ENCODE results near the gene RHBDL1.

RHBDL1 gene

DNA sequence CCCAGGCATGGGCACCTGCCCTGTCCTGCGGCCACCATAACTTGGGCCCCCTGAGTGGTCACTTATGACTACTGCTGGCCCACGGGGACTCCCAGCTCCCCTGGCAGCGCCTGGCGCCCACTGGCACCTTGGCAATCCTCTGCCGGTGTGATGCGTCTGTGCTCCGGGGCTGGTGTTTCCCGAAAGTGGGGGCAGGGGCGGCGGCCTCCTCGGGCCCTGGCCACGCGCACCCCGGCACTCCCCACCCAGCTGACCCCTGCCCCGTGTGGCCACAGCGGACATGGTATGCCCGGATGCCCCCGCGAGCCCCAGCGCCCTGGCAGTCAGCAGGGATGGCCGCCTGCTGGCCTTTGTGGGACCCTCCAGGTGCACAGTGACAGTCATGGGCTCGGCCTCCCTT, 18.0 kb upstream of the RHBDL1 start:
- no peak for DNase-seq (ENCODE audit: low read depth)

DNA sequence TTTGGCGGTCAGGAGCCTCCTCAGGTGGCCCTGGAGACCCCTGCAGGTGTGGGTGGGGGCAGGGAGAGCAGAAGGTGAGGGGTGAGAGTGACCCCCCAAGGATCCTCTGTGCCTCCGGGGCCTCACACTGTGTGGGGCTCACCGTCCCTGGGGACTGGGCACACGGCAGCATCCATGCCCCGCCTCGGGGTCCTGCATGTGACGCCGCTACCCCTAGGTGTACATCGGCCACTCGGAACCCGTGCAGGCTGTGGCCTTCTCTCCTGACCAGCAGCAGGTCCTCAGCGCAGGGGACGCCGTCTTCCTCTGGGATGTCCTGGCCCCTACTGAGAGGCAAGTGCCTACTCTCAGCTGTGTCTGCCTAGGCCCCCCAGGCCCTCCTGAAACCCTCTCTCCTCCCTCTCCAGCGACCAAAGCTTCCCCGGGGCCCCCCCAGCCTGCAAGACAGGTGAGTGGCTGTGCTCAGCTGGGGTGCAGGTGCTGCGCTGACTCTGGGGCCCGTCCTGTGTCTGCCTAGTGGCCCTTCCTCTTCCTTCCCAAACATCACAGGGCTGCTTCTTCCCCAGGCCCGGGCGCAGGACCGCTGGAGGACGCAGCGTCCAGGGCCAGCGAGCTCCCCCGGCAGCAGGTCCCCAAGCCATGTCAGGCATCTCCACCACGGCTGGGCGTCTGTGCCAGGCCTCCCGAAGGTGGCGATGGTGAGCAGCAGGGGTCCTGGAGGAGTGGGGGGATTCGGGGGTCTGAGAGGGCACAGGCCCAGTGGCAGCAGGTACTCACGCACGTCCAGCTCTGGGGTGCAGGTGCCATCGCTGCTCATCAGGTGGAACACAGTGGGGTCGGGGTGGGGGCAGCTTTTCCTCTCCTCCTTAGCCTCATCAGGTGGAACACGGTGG, 16.5 kb upstream of the RHBDL1 start:
- DNase-seq (ENCODE audit: low read depth), result no peak

DNA sequence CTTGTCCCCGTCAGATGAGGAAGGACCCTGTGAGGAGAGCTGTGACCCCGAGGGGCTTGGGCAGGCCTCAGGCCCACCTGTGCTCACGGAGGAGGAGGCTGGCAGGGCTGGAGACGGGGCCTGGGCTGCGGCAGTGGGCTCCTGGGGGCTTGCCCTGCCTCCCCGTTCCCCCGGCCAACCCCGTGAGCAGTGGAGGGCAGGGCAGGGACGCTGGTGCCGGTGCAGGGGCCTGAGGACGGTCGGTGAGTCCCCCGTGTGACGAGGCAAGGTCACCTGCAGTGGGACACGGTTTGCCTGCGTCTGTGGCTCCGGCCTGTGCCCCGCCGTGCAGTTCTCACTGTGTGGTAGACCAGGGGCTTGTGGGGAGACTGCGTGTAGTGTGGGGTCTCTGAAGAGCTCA, 15.9 kb upstream of the RHBDL1 start:
- no peak for DNase-seq (ENCODE audit: low read depth)

DNA sequence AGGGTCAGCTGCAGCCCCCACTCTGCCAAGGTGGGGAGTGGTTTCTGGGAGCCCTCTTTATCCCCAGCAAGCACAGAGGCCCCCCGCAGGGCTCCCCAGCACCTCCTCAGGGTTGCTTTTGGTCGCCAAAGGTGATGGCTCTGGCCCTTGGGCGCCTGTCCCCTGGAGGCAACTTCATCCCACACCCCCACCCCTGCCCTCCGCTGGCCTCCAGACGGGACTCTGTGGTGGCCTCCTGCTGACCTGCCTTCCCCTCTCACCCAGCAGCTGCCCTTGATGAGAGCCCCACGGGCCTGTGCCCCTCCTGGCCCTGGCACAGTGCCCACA, 15.4 kb upstream of the RHBDL1 start:
- no peak for DNase-seq (ENCODE audit: low read depth)

DNA sequence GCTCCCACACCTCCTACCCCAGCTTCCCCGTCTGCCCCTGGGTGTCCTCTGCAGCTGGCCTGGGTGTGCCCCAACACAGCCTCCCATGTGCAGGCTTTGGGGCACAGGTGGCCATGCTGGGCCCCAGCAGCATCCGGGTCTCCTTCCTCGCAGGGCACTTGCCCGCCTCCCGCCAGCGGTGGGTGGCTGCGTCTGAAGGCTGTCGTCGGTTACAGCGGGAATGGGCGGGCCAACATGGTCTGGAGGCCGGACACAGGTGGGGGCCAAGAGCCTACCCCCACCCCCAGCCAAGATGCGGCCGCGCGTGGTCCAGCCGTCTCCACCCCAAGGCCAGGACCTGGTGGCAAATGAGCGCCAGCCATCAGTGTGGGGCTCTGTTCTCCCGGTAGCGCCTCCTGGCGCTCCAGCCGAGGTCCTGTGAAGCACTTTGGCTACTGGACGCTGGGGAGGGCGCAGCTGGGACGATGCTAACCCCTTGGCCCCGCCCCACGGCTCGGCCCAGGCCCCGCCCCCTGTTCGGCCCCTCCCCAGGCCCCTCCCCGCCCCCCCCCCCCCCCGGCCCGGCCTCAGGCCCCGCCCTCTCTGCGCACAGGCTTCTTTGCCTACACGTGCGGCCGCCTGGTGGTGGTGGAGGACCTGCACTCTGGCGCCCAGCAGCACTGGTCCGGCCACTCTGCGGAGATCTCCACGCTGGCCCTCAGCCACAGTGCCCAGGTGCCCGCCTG, 14.8 kb upstream of the RHBDL1 start:
- DNase-seq (ENCODE audit: low read depth), result peak; percentile 57

DNA sequence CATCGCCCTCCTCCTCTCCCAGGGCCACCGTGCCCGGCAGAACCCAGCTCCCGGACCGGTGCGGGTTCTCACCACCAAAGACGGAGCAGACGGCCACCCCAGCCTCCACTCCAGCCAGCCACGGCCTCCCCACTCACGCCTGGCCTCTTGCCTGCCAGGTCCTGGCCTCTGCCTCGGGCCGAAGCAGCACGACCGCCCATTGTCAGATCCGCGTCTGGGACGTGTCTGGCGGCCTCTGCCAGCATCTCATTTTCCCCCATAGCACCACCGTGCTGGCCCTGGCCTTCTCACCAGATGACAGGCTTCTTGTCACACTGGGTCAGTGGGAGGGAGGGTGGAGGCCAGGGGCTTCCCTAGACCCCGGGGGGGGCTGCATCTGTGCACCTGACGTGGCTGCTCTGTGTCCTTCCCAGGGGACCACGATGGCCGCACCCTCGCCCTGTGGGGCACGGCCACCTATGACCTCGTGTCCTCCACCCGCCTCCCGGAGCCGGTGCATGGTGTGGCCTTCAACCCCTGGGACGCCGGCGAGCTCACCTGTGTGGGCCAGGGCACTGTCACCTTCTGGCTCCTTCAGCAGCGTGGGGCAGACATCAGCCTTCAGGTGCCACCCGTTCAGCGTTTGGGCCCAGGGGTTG, 14.2 kb upstream of the RHBDL1 start:
- DNase-seq (ENCODE audit: low read depth), result no peak

DNA sequence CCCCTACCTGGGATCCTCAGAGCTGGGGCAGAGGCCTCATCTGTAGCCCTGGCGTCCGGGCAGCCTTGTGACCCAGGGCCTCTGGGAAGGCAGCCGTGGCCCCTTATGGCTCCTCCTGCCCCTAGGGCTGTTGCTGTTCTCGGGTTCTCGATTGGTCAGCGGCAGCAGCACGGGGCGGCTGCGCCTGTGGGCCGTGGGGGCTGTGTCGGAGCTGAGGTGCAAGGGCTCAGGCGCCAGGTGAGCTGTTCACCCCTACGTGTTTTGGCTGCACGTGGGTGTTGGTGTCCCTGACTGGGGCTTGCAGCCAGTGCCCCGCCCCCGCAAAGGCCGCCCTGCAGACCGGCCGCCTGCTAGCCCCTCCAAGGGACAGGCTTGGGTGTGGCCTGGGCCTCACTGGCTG, 13.4 kb upstream of the RHBDL1 start:
- DNase-seq (ENCODE audit: low read depth), result no peak

DNA sequence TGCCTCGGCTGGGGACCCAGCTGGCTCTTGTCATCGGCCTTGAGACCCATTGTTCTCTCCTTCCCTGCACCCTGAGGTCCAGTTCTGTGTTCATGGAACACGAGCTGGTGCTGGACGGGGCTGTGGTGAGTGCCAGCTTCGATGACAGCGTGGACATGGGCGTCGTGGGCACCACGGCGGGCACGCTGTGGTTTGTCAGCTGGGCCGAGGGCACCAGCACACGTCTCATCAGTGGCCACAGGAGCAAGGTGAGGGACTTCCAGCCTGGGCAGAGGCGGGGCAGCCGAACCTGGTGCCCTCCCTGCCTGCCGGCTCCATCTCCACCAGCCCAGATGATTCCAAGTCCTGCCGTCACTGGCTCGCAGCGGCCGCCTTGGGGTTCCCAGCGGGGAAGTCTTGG, 12.9 kb upstream of the RHBDL1 start:
- DNase-seq (ENCODE audit: low read depth), result no peak

DNA sequence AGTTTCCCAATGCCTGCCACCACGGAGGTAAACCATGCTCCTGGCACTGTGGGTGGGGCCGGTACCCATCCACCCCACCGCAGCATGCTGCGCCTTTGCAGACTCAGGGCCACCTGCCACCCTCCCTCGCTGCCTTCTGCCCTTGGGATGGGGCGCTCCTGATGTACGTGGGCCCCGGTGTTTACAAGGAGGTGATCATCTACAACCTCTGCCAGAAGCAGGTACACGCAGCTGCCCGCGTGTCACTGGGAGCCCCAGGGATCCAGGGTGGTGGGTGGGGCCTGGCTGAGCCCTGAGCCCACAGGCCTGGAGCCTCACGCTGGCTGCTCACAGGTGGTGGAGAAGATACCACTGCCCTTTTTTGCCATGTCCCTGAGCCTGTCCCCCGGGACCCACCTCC, 8.9 kb upstream of the RHBDL1 start:
- DNase-seq (ENCODE audit: low read depth), result no peak

DNA sequence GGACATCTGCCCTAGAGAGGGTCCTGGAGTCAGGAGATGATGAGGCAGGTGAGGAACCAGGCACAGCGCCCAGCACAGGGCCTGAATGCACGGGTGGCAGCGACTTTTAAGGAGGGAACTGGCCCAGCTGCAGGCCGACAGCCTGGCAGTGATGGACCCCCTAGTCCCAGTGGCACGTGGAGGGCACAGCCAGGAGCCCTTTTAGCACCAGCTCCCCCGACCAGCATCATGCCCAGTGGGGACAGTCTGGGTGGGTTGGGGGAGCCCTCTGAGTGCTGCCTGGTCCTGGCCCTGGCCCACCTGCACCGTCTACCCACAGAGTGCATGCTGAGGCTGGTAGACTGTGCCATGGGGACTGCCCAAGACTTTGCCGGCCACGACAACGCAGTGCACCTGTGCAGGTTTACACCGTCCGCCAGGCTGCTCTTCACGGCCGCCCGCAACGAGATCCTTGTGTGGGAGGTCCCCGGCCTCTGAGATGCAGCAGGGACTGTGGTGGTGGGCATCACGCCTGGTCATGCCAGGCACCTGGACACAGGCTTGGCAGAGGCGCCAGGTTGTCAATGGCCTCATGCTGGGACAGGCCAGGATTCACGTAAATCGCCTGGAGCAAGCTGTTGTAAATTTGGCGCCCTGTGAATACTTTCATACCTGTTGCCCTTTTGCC, 8.2 kb upstream of the RHBDL1 start:
- DNase-seq (ENCODE audit: low read depth), result no peak

DNA sequence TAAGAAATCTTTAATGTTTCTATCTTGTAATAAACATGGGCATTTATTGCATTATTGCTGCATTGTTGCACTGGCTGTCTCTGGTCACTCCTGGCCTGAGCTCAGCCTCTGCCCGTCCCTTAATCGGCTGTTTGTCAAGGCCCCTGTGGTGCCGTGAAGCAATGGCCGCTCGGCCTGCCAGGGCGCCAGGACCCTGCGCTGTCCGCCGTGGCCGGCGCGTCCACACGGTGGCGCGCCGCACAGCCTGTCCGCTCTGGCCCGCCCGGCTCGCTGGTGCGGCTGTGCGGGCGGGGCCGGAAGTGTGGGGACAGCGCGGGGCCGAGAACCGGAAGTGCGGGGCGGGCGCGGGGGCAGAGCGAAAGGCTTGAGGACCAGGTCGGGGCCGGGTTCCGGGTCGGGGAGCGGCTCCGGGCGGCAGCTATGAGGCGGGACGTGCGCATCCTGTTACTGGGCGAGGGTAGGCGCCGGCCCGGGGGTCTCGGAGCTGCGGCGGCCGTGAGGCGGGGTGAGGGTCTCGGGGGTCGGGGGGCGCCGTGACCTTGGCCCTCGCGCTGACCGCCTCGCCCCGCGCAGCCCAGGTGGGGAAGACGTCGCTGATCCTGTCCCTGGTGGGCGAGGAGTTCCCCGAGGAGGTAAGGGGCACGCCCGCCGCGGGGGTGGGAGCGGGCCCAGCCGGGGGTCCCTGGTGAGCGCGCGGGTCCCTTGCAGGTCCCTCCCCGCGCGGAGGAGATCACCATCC, 7.5 kb upstream of the RHBDL1 start, which contains the start of gene RHOT2:
TSS of gene RHOT2 (plus strand) at position 353 of the 739 bp plus-strand sequence. CDS start at position 421, 68 bp downstream.
- peak; percentile 97 for DNase-seq (ENCODE audit: low read depth)

DNA sequence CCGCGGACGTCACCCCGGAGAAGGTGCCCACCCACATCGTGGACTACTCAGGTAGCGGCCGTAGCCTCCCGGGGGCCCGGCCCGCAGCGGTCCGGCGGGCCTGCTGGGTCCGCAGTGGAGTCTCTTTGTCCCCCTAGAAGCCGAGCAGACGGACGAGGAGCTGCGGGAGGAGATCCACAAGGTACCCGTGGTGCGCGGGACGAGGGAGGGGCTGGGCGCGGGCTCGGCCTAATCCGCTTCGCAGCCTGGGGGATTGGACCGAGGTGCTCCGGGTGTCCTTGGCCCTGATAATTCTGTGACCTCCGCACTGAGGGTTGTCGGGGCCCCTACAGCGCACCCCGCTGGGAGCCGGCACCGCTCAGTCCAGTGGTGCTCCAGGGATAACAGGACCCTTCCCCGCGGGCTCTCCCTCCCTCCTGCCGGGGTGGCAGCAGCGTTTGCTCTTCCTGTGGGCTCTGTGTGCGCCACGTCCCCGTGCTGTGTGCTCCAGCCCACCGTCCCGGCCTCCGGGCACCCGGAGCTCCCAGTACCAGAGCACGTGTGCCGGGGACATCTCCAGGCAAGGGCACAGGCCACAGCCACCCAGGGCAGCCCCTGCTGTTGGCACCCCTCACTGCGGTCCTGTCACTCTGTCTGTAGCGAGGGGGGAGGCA, 6.8 kb upstream of the RHBDL1 start:
- DNase-seq (ENCODE audit: low read depth), result no peak

DNA sequence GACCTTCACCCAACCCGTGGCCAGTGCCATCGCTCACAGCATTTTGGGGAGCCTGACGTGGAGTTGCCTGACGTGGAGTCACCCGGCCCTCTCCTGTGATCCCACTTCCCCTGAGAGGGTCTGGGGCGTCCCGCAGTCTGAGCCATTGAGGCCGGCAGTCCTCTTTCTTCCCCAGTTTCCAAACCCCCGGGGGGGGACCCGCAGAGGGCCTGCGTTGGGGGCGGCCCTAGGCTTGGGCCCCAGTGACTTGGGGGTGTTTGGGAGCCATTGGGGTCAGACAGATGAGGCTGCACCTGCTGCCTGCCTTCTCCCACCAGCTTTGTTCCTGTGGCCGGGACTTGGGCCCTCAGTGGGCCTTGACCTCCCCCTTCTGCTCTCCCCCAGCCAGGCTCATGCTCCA, 5.8 kb upstream of the RHBDL1 start:
- no peak for DNase-seq (ENCODE audit: low read depth)

DNA sequence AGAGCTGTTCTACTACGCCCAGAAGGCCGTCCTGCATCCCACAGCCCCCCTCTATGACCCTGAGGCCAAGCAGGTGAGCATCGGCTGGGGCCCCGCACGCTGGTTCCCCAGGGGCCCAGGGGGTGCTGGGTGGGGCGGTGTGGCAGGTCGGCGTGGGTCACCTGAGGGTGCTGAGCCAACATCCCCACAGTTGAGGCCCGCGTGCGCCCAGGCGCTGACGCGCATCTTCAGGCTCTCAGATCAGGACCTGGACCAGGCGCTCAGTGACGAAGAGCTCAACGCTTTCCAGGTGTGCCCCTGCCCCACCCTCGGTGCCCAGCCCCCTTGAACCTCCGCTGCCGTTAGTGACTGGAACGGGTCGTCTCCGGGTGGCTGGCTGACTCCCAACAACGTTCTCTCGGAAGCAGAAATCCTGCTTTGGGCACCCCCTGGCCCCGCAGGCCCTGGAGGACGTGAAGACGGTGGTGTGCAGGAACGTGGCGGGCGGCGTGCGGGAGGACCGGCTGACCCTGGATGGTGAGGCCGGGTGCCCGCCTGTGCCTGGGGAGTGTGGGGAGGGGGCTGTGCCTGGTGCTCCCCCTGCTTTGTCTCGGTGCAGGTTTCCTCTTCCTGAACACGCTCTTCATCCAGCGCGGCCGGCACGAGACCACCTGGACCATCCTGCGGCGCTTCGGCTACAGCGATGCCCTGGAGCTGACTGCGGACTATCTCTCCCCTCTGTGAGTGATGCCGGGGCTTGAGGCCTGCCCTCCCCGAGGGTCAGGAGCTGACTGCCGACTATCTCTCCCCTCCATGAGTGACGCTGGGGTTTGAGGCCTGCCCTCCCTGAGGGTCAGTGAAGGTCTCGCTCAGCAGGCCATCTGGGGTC, 4.8 kb upstream of the RHBDL1 start:
- no peak for DNase-seq (ENCODE audit: low read depth)

DNA sequence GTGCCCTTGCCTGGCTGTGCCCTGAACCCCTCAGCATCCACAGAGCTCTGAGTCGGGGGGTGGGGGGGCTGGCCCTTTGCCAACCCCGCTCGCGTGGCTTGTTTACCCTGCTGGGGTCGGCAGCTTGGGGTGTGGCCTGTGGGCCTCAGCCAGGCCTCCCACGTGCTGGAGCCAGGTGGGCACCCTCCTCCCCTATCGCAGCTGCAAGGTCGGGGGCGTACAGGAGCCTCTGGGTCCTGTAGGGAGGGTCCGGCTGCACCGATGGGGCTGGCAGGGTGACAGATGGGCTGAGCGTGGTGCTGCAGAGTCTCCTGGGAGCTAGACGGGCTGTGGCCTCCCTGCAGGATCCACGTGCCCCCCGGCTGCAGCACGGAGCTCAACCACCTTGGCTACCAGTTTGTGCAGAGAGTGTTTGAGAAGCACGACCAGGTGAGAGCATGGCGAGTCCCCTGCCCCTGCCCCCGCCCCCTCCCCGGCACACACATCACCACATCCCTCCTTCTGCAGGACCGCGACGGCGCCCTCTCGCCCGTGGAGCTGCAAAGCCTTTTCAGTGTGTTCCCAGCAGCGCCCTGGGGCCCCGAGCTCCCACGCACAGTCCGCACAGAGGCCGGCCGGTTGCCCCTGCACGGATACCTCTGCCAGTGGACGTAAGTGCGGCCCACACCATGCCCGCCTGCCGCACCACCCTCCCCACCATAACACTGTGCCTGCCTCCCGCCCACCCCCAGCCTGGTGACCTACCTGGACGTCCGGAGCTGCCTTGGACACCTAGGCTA, 3.9 kb upstream of the RHBDL1 start:
- no peak for DNase-seq (ENCODE audit: low read depth)

DNA sequence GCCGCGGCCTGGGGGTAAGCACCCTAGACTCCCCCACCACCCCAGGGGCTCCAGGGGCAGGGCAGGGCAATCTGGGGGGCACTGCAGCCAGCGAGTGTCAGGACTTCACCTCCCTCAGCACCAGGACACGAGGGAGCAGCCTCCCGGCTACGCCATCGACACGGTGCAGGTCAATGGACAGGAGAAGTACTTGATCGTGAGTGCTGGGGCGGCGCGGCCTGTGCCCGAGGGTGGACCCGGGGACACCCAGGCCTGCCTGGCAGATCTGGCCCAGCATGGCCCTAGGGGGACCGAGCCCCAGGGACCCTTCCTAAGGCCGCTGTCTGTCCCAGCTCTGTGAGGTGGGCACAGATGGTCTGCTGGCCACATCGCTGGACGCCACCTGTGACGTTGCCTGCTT, 3.1 kb upstream of the RHBDL1 start:
- DNase-seq (ENCODE audit: low read depth), result no peak

DNA sequence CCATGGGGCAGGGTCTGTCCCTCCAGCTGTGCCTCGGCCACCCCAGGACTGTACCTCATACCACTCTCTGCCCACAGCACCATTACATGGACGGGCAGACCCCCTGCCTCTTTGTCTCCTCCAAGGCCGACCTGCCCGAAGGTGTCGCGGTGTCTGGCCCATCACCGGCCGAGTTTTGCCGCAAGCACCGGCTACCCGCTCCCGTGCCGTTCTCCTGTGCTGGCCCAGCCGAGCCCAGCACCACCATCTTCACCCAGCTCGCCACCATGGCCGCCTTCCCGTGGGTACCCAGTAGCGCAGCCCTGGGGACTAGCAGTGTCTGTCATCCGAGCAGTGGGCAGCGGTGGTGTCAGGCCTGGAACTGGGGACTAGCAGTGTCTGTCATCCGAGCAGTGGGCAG, 2.6 kb upstream of the RHBDL1 start:
- no peak for DNase-seq (ENCODE audit: low read depth)

DNA sequence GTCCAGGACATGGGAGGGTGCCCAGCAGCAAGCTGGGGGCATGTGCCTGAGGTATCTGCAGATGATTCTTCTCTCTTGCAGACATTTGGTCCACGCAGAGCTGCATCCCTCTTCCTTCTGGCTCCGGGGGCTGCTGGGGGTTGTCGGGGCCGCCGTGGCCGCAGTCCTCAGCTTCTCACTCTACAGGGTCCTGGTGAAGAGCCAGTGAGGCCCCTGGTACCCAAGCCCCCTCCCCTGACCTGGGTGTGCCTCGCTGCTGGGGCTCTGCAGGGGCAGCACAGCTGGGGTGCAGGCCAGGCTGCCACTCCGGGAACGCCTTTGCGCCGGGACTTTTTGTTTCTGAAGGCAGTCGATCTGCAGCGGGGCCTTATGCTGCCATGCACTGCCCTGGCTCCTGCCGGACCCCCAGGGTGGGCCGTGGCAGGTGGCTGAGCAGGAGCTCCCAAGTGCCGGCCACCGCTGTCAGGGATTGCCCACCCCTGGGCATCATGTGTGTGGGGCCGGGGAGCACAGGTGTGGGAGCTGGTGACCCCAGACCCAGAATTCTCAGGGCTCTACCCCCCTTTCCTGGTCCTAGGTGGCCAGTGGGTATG, 2.0 kb upstream of the RHBDL1 start:
- DNase-seq (ENCODE audit: low read depth), result no peak

All from activated T-cell treated with anti-CD3 and anti-CD28 coated beads for 48 hours (primary cell).